ENCODE results near the gene NKAIN1.

DNA sequence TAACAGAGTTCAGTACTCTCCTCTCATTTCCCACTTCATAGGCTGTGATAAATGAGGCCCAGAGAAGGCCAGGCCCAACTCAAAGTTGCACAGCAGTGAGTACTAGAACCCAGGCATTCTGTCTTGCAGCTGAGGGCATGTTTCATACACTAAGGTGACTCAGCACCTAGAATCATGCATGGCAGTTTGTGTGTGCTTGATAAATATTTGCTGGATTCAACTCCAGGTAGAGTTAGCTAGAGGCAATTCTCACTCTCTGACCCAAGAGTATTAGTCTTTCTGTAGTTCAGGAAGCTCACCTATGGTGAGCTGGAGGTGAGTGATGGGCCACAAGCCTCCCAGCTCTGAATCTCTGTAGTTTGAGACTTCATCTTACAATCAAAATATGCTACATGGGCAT lies 10.7 kb downstream of the NKAIN1 start:
- TF ChIP-seq CTCF (IDR thresholded peaks at IDR 0.05) (no peak), POLR2A (IDR thresholded peaks at IDR 0.05) (no peak)

All from esophagus squamous epithelium (tissue), 4 donors.